MM.1S (cell line): ENCODE results near the gene SLC24A4.

Experiments
- EZH2 ChIP-seq: fragments of 300-600 bp; sonication (generic); optimal IDR thresholded peaks from 2 replicates; pipeline ENCODE3; 2017; ENCODE audit warnings: low read depth, mild to moderate bottlenecking, antibody characterized with exemption, low read length, mixed read lengths
- EZH2phosphoT487 ChIP-seq: fragments of 300-600 bp; sonication (generic); IDR thresholded peaks from 2 replicates; pipeline ENCODE4 v1.6.1; 2018; ENCODE audit warnings: antibody characterized with exemption, low read length
- TF ChIP-seq, protein P1 (sequence below): fragments of 300-600 bp; sonication (generic); IDR thresholded peaks from 2 replicates; pipeline ENCODE4 v1.5.1; 2016; ENCODE audit warnings: antibody characterized with exemption, low read length, mixed read lengths

DNA sequence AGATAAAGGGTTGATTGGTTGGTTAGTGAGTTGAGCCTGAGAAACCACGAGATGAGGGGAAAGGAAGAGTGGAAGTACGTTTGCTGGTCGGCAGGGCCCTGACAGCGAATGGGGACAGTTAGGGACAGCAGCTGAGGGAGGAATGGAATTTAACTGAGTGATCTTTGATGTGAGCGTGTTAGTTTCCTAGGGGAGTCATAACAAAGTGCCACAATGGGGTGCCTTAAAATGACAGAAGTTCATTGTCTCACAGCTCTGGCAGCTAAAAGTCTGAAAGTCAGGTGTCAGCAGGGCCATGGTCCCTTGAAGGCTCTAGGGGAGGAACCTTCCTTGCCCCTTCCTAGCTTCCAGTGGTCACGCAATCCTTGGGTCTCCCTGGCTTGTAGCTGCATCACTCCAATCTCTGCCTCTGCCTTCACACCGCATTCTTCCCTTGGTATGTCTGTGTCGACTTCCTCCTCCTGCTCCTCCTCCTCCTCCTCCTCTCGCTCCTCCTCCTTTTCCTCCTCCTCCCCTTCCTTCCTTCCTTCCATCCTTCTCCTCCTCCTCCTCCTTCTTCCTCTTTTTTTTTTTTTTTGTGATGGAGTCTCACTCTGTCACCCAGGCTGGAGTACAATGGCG lies 164.7 kb downstream of the SLC24A4 start:
- TF ChIP-seq, protein P1, sequence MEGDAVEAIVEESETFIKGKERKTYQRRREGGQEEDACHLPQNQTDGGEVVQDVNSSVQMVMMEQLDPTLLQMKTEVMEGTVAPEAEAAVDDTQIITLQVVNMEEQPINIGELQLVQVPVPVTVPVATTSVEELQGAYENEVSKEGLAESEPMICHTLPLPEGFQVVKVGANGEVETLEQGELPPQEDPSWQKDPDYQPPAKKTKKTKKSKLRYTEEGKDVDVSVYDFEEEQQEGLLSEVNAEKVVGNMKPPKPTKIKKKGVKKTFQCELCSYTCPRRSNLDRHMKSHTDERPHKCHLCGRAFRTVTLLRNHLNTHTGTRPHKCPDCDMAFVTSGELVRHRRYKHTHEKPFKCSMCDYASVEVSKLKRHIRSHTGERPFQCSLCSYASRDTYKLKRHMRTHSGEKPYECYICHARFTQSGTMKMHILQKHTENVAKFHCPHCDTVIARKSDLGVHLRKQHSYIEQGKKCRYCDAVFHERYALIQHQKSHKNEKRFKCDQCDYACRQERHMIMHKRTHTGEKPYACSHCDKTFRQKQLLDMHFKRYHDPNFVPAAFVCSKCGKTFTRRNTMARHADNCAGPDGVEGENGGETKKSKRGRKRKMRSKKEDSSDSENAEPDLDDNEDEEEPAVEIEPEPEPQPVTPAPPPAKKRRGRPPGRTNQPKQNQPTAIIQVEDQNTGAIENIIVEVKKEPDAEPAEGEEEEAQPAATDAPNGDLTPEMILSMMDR: no peak
- TF ChIP-seq EZH2: no peak
- TF ChIP-seq EZH2phosphoT487: no peak
